Loucy (cell line): ENCODE results near the gene MYCN.
"Not testable (repeated sequence)": the region's sequence is repeated elsewhere in the genome, so short reads cannot be mapped to it uniquely, and the experiment has no call there.

Source experiments
- H2AFZ ChIP-seq: fragments of 200-600 bp; sonication (generic); 2 replicates; pipeline ENCODE4 v1.6.0; 2016; ENCODE audit warnings: antibody characterized with exemption, mild to moderate bottlenecking, low read length, moderate library complexity
- H3F3A ChIP-seq: fragments of 200-600 bp; 2 replicates; pipeline ENCODE4 v1.6.0; 2016; ENCODE audit warnings: antibody characterized with exemption, low read depth, mild to moderate bottlenecking
- H3K27me3 ChIP-seq: fragments of 200-600 bp; sonication (generic); 2 replicates; pipeline ENCODE4 v1.6.1; 2014; ENCODE audit warnings: low read length, mild to moderate bottlenecking; ENCODE audit not compliant: insufficient read depth, poor library complexity, severe bottlenecking
- H3K36me3 ChIP-seq: fragments of 200-600 bp; sonication (generic); 2 replicates; pipeline ENCODE4 v1.6.1; 2016; ENCODE audit warnings: low read length; ENCODE audit not compliant: insufficient read depth
- H3K4me1 ChIP-seq: fragments of 200-600 bp; sonication (generic); 2 replicates; pipeline ENCODE4 v1.5.1; 2014; ENCODE audit warnings: low read length, mild to moderate bottlenecking; ENCODE audit not compliant: insufficient read depth, poor library complexity, severe bottlenecking
- H3K4me2 ChIP-seq: fragments of 200-600 bp; sonication (generic); 2 replicates; pipeline ENCODE4 v1.6.0; 2014; ENCODE audit warnings: antibody characterized with exemption, low read length, low read depth, mild to moderate bottlenecking; ENCODE audit not compliant: poor library complexity, severe bottlenecking
- H3K4me3 ChIP-seq: fragments of 200-600 bp; sonication (generic); 2 replicates; pipeline ENCODE4 v1.5.1; 2014; ENCODE audit warnings: low read length, mild to moderate bottlenecking, mixed read lengths; ENCODE audit not compliant: poor library complexity, severe bottlenecking
- H3K79me2 ChIP-seq: fragments of 200-600 bp; sonication (generic); 2 replicates; pipeline ENCODE4 v1.6.1; 2014; ENCODE audit warnings: low read length; ENCODE audit not compliant: insufficient read depth
- H3K9ac ChIP-seq: fragments of 200-600 bp; sonication (generic); 2 replicates; pipeline ENCODE4 v1.6.0; 2014; ENCODE audit warnings: mild to moderate bottlenecking, low read depth, low read length, moderate library complexity; ENCODE audit not compliant: poor library complexity, severe bottlenecking
- H3K9me2 ChIP-seq: fragments of 200-600 bp; sonication (generic); replicated peaks from 2 replicates; pipeline ENCODE4 v1.6.1; 2016; ENCODE audit warnings: low read depth, low read length, mixed read lengths
- H3K9me3 ChIP-seq: fragments of 200-600 bp; sonication (generic); 2 replicates; pipeline ENCODE4 v1.6.1; 2014; ENCODE audit warnings: mild to moderate bottlenecking, antibody characterized with exemption, low read length, low read depth; ENCODE audit not compliant: insufficient read depth
- H4K20me1 ChIP-seq: fragments of 200-600 bp; sonication (generic); 2 replicates; pipeline ENCODE4 v1.6.0; 2014; ENCODE audit warnings: antibody characterized with exemption, low read length, mild to moderate bottlenecking; ENCODE audit not compliant: insufficient read depth, poor library complexity, severe bottlenecking
- CTCF ChIP-seq: fragments of 200-600 bp; sonication (generic); conservative IDR thresholded peaks from 2 replicates; pipeline ENCODE4 v1.5.1; 2014; ENCODE audit warnings: mild to moderate bottlenecking, antibody characterized with exemption, low read length
- EZH2phosphoT487 ChIP-seq: fragments of 200-600 bp; IDR thresholded peaks from 2 replicates; pipeline ENCODE4 v1.6.1; 2018; ENCODE audit warnings: antibody characterized with exemption, mild to moderate bottlenecking, moderate library complexity, borderline replicate concordance

MYCN gene

DNA sequence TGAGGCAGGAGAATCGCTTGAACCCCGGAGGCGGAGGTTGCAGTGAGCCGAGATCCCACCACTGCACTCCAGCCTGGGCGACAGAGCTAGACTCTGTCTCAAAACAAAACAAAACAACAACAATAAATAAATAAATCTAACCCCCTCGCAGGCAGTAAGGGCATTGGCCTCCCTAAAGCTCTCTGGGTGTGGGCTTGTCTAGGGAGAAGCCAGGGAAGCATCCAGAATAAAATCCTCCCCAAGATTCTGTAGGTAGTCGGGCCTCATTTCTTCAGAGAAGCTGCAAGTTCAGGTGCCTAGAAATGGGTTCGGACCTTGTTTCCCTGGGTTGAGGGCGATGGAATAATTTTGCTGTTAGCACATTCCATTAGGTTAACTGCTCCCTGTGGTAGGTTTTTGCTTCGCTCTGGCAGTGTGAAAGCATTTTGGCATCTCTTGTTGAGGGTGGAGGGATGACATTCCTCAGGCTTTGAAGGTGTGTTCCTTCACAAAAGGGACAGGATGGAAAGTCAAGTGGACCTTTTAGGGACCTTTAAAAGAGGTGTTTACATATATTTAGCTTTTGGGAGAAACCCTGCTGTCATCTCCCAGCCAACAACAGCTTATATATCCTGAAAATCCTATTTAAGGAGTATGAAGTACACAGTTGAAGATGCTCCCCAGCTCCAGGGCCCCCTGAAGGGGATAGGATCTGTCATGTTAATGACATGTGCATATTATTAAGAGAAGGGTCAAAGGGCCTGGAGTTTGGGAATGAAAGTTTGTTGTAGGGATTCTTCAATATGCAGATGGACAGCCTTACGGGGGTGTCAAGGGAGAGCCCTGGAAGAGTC, 17.7 kb downstream of the MYCN start:
- H3F3A ChIP-seq = no peaks in the 10 kb centered on the region
- no peaks in the 10 kb centered on the region for H4K20me1 ChIP-seq
- no peak overlapping the region for H2AFZ ChIP-seq
- TF ChIP-seq CTCF = no peak
- H3K27me3 ChIP-seq = no peaks in the 10 kb centered on the region
- H3K4me3 ChIP-seq = no peak overlapping the region
- H3K79me2 ChIP-seq = no peaks in the 10 kb centered on the region
- H3K9ac ChIP-seq = no peak overlapping the region
- H3K4me1 ChIP-seq = no peaks in the 10 kb centered on the region
- no peaks in the 10 kb centered on the region for H3K9me2 ChIP-seq
- H3K4me2 ChIP-seq = no peak overlapping the region
- no peaks in the 10 kb centered on the region for H3K36me3 ChIP-seq
- no peaks in the 10 kb centered on the region for H3K9me3 ChIP-seq

- H3K9me2 ChIP-seq = no peaks in the 10 kb centered on the region
- no peaks in the 10 kb centered on the region for H3K9me3 ChIP-seq
- no peaks in the 10 kb centered on the region for H4K20me1 ChIP-seq
- no peaks in the 10 kb centered on the region for H3K79me2 ChIP-seq
- no peaks in the 10 kb centered on the region for H3F3A ChIP-seq
- no peak overlapping the region for H2AFZ ChIP-seq
- H3K9ac ChIP-seq = no peak overlapping the region
- no peaks in the 10 kb centered on the region for H3K4me1 ChIP-seq
- H3K4me3 ChIP-seq = no peak overlapping the region
- H3K27me3 ChIP-seq = no peaks in the 10 kb centered on the region
- no peaks in the 10 kb centered on the region for H3K36me3 ChIP-seq
- H3K4me2 ChIP-seq = no peak overlapping the region
- TF ChIP-seq EZH2phosphoT487 (no peak), CTCF (no peak)
These were observed 19.2 kb downstream of the MYCN start for GRCh38 chr2:15959331-15960153.

- not testable (repeated sequence) for H3K4me2 ChIP-seq, H3K79me2 ChIP-seq, H3F3A ChIP-seq, H3K27me3 ChIP-seq, H3K9ac ChIP-seq, H3K9me3 ChIP-seq, H3K4me1 ChIP-seq, H2AFZ ChIP-seq, H4K20me1 ChIP-seq, H3K36me3 ChIP-seq, H3K9me2 ChIP-seq, H3K4me3 ChIP-seq
These were observed 19.8 kb downstream of the MYCN start for GRCh38 chr2:15960154-15960520.

DNA sequence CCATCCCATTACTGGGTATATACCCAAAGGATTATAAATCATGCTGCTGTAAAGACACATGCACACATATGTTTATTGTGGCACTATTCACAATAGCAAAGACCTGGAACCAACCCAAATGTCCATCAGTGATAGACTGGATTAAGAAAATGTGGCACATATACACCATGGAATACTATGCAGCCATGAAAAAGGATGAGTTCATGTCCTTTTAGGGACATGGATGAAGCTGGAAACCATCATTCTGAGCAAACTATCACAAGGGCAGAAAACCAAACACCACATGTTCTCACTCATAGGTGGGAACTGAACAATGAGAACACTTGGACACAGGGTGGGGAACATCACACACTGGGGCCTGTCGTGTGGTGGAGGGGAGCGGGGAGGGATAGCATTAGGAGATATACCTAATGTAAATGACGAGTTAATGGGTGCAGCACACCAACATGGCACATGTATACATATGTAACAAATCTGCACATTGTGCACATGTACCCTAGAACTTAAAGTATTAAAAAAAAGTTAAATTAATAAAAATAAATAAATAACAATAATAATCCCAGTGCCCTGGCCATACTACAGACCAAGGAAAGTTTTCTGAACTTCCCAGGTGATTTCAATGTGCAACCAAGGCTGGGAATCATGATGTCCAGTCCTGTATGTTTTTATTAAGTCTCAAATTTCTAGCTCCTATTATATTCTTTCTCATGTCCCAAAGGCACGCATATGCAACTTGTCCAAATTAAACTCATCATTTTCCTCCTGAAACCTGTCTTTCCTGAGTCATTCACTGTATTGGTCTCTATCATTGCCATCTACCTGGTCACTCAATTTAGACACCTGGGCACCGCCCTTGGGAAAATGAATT, 23.0 kb downstream of the MYCN start:
- H3K27me3 ChIP-seq, H4K20me1 ChIP-seq, H3K4me3 ChIP-seq, H3K9me3 ChIP-seq, H3F3A ChIP-seq, H3K4me2 ChIP-seq, H3K9me2 ChIP-seq, H3K36me3 ChIP-seq, H3K79me2 ChIP-seq, H3K9ac ChIP-seq, H2AFZ ChIP-seq: not testable (repeated sequence)
- H3K4me1 ChIP-seq = peaks cover 18% of the 10 kb centered on the region
